Activated T-helper 2 cell treated with anti-CD3 and anti-CD28 coated beads, Interferon-gamma antibody, Interleukin-2, Interleukin-4, amounts not matched to agents 10 μg/mL and 5 μg/mL and 100 μg/mL, durations not matched to agents 14 hours and 24 hours and 36 hours (primary cell): Measurements from ENCODE around the gene AP2A1. TPM values are rescaled to one million over a fixed set of nuclear protein-coding genes. Genes with fewer than 3 reads are reported as not detected.
"Not testable (repeated sequence)": the region's sequence is repeated elsewhere in the genome, so short reads cannot be mapped to it uniquely, and the experiment has no call there.

Experiments used
- DNase-seq: peaks from one replicate; pipeline ENCODE4 v3.0.0; 2021; ENCODE audit warnings: low spot score
- H3K27ac Mint-ChIP-seq: one replicate; pipeline ENCODE4 v1.8.0; 2021; ENCODE audit warnings: mixed read lengths
- H3K27me3 Mint-ChIP-seq: one replicate; pipeline ENCODE4 v1.8.0; 2021; ENCODE audit warnings: low read depth, mixed read lengths
- H3K36me3 Mint-ChIP-seq: one replicate; pipeline ENCODE4 v1.8.0; 2021; ENCODE audit warnings: low read depth, mixed read lengths
- H3K4me1 Mint-ChIP-seq: one replicate; pipeline ENCODE4 v1.8.0; 2021; ENCODE audit warnings: low read depth, mixed read lengths
- H3K4me3 Mint-ChIP-seq: one replicate; pipeline ENCODE4 v1.8.0; 2021; ENCODE audit warnings: low read depth, mild to moderate bottlenecking, moderate library complexity, mixed read lengths
- H3K9me3 Mint-ChIP-seq: one replicate; pipeline ENCODE4 v1.8.0; 2021; ENCODE audit warnings: mixed read lengths
- intact Hi-C: fragments of 100-400 bp; cut with micrococcal nuclease; formaldehyde crosslinking; loops from one replicate; pipeline ENCODE4 v1.15.1; 2023
- total RNA-seq: library from RNA; stranded (reverse); gene quantifications from 2 replicates; pipeline ENCODE4 v1.2.3, GENCODE V29; 2022

AP2A1 gene
- total RNA-seq, 1 donor from 2014 or later = 61.9 TPM

GRCh38 chr19:49812997-49813861 lies 46.4 kb downstream of the AP2A1 start, which contains the start of gene FUZ:
FUZ (minus strand) TSS chr19:49813292; CDS start chr19:49813106, 186 bp downstream.
- H3K36me3 Mint-ChIP-seq = no peaks in the 10 kb centered on the region

GRCh38 chr19:49814010-49814409 lies 47.2 kb downstream of the AP2A1 start:
- DNase-seq = no peak
- no peaks in the 10 kb centered on the region for H3K27me3 Mint-ChIP-seq
- no peak overlapping the region for H3K27ac Mint-ChIP-seq
- peak overlapping the region; percentile 59 for H3K4me3 Mint-ChIP-seq
- no peaks in the 10 kb centered on the region for H3K9me3 Mint-ChIP-seq
- no peaks in the 10 kb centered on the region for H3K36me3 Mint-ChIP-seq
- intact Hi-C loops = loop anchor here (5.0 to 10.0 kb wide), 2 partner anchors 149 to 222 kb away; partner anchors contain the start of genes BCL2L12, IRF3 and PRR12
- peaks cover 22% of the 10 kb centered on the region for H3K4me1 Mint-ChIP-seq

More at GRCh38 chr19:49812997-49813861, 46.4 kb downstream of the AP2A1 start, which contains the start of gene FUZ:
- Mint-ChIP-seq H3K27ac (peak within 1 kb of the TSS; percentile 94), H3K4me1 (peaks cover 26% of the 10 kb centered on the region), H3K27me3 (no peaks in the 10 kb centered on the region), H3K9me3 (no peaks in the 10 kb centered on the region), H3K4me3 (peak within 1 kb of the TSS; percentile 88)
- intact Hi-C loops = loop anchor here (2.0 to 10.0 kb wide), 4 partner anchors 46 to 221 kb away; partner anchors contain the start of genes AKT1S1, AP2A1, BCL2L12 and IRF3
- peak; percentile 89 for DNase-seq

GRCh38 chr19:49816590-49816989 lies 49.8 kb downstream of the AP2A1 start:
- Mint-ChIP-seq H3K27me3 (no peaks in the 10 kb centered on the region), H3K4me3 (no peak overlapping the region), H3K27ac (no peak overlapping the region), H3K36me3 (peaks cover 9% of the 10 kb centered on the region), H3K4me1 (peaks cover 23% of the 10 kb centered on the region), H3K9me3 (no peaks in the 10 kb centered on the region)
- no peak for DNase-seq
- intact Hi-C loops = loop anchor here (10.0 kb wide), 1 partner anchor 152 kb away; the partner anchor contains the start of genes BCL2L12 and IRF3

GRCh38 chr19:49817964-49818648 lies 51.3 kb downstream of the AP2A1 start, which contains the start of gene MED25:
MED25 (plus strand) TSS chr19:49818289; CDS start chr19:49818342, 53 bp downstream.
- intact Hi-C loops = loop anchor here (10.0 kb wide), 1 partner anchor 153 kb away; the partner anchor contains the start of genes BCL2L12 and IRF3
- Mint-ChIP-seq H3K9me3 (no peaks in the 10 kb centered on the region), H3K4me1 (peaks cover 12% of the 10 kb centered on the region), H3K27ac (peak within 1 kb of the TSS; percentile 93), H3K36me3 (peaks cover 11% of the 10 kb centered on the region), H3K4me3 (peak within 1 kb of the TSS; percentile 93), H3K27me3 (no peaks in the 10 kb centered on the region)
- peak; percentile 89 for DNase-seq

GRCh38 chr19:49818649-49819370 lies 52.0 kb downstream of the AP2A1 start:
- no peaks in the 10 kb centered on the region for H3K9me3 Mint-ChIP-seq
- H3K4me1 Mint-ChIP-seq = peaks cover 10% of the 10 kb centered on the region
- peak overlapping the region; percentile 93 for H3K27ac Mint-ChIP-seq
- H3K27me3 Mint-ChIP-seq = no peaks in the 10 kb centered on the region
- H3K36me3 Mint-ChIP-seq = peaks cover 13% of the 10 kb centered on the region
- DNase-seq = no peak
- peak overlapping the region; percentile 93 for H3K4me3 Mint-ChIP-seq
- intact Hi-C loops = loop anchor here (10.0 kb wide), 1 partner anchor 154 kb away; the partner anchor contains the start of genes BCL2L12 and IRF3

- Mint-ChIP-seq H3K4me3 (peak overlapping the region; percentile 93), H3K36me3 (peaks cover 13% of the 10 kb centered on the region), H3K27ac (peak overlapping the region; percentile 93)
- H3K27me3 Mint-ChIP-seq, DNase-seq, H3K4me1 Mint-ChIP-seq, H3K9me3 Mint-ChIP-seq: not testable (repeated sequence)
- intact Hi-C loops = loop anchor here (10.0 kb wide), 1 partner anchor 155 kb away; the partner anchor contains the start of genes BCL2L12 and IRF3
These were observed 52.8 kb downstream of the AP2A1 start for GRCh38 chr19:49819452-49820115.

GRCh38 chr19:49820125-49820524 lies 53.3 kb downstream of the AP2A1 start:
- Mint-ChIP-seq H3K4me3 (no peak overlapping the region), H3K36me3 (peaks cover 13% of the 10 kb centered on the region), H3K27me3 (no peaks in the 10 kb centered on the region), H3K9me3 (no peaks in the 10 kb centered on the region), H3K27ac (no peak overlapping the region), H3K4me1 (peaks cover 10% of the 10 kb centered on the region)
- intact Hi-C loops = no loop called here
- no peak for DNase-seq

- no peaks in the 10 kb centered on the region for H3K9me3 Mint-ChIP-seq
- no peaks in the 10 kb centered on the region for H3K27me3 Mint-ChIP-seq
- H3K4me3 Mint-ChIP-seq = no peak overlapping the region
- intact Hi-C loops = no loop called here
- peaks cover 7% of the 10 kb centered on the region for H3K4me1 Mint-ChIP-seq
- H3K36me3 Mint-ChIP-seq = peaks cover 24% of the 10 kb centered on the region
- H3K27ac Mint-ChIP-seq = no peak overlapping the region
- DNase-seq = no peak
These were observed 56.7 kb downstream of the AP2A1 start for GRCh38 chr19:49823472-49823871.

GRCh38 chr19:49824662-49825061 lies 57.9 kb downstream of the AP2A1 start:
- intact Hi-C loops = no loop called here
- H3K27ac Mint-ChIP-seq = no peak overlapping the region
- H3K4me3 Mint-ChIP-seq = no peak overlapping the region
- no peak for DNase-seq
- H3K36me3 Mint-ChIP-seq = peaks cover 22% of the 10 kb centered on the region
- H3K9me3 Mint-ChIP-seq = no peaks in the 10 kb centered on the region
- H3K4me1 Mint-ChIP-seq = no peaks in the 10 kb centered on the region
- H3K27me3 Mint-ChIP-seq = no peaks in the 10 kb centered on the region

- DNase-seq = no peak
- Mint-ChIP-seq H3K27ac (no peak overlapping the region), H3K9me3 (no peaks in the 10 kb centered on the region), H3K27me3 (no peaks in the 10 kb centered on the region), H3K4me3 (no peak overlapping the region), H3K4me1 (no peaks in the 10 kb centered on the region), H3K36me3 (peaks cover 22% of the 10 kb centered on the region)
- intact Hi-C loops = no loop called here
These were observed 60.2 kb downstream of the AP2A1 start for GRCh38 chr19:49827034-49827433.

GRCh38 chr19:49829200-49829599 lies 62.4 kb downstream of the AP2A1 start:
- peaks cover 3% of the 10 kb centered on the region for H3K4me1 Mint-ChIP-seq
- H3K27me3 Mint-ChIP-seq = no peaks in the 10 kb centered on the region
- H3K27ac Mint-ChIP-seq = no peak overlapping the region
- DNase-seq = no peak
- H3K36me3 Mint-ChIP-seq = peaks cover 31% of the 10 kb centered on the region
- no peaks in the 10 kb centered on the region for H3K9me3 Mint-ChIP-seq
- intact Hi-C loops = no loop called here
- no peak overlapping the region for H3K4me3 Mint-ChIP-seq

- H3K4me1 Mint-ChIP-seq = peaks cover 3% of the 10 kb centered on the region
- no peak for DNase-seq
- peaks cover 33% of the 10 kb centered on the region for H3K36me3 Mint-ChIP-seq
- intact Hi-C loops = no loop called here
- H3K9me3 Mint-ChIP-seq = no peaks in the 10 kb centered on the region
- no peak overlapping the region for H3K27ac Mint-ChIP-seq
- H3K27me3 Mint-ChIP-seq = no peaks in the 10 kb centered on the region
- H3K4me3 Mint-ChIP-seq = no peak overlapping the region
These were observed 62.9 kb downstream of the AP2A1 start for GRCh38 chr19:49829721-49830120.
